ENCODE data around the gene TFPI.
"Not testable (repeated sequence)": the region's sequence is repeated elsewhere in the genome, so short reads cannot be mapped to it uniquely, and the experiment has no call there.

The TFPI gene

DNA sequence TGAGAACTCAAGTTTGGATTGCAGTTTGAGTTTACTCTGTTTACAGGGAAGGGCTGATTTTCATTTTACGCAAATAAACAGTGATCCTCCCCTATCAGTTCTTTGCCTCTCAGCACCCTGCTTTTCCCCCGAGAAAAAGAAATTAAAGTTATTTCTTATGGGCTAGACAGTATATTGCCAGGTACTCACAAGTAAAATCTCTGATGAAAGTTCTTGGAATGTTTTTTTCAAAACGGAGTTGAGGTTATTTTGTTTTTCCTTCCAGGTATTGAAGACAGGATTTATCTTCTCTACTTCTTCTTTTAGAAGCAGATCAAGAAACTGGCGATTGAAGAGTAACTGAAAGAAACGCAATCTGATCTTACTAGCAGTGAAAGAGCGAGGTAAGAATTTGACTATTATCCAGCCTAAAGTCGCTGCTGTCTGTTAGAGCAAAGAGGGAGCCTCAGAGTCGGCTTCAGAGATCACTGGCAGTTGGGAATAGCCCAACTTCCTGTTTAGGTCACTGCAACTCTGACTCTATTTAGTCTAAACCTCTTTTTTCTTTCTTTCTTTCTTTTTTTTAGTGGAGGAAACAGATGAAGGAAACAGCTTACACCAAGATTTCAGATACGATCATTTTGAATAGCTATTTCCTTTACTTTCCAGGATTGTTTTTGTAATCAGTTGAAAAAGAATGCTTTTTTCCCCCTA lies at the start of gene TFPI:
Gene TFPI, minus strand, starts transcription at position 425 of the 693 bp plus-strand sequence. CDS start 50,667 bp downstream, outside the sequence.
- DNase-seq, result no peak

DNA sequence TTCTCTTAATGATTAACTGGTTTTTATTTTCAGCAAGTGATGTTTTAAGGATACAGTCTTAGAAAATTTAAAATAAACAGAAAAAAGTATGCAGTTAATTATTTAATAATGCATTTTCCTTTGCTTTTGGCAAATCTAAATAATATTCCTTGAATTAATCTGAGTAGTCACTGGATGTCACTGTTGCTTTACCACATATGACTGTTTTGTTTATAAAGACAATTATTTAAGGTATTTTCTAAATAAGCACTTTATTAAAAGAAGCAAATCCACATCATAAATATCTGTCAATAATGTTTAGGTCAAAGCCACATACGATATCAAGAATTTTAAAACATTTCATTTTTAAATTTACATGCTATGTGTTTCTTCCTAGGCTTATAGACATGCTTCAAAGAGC lies 40.6 kb upstream of the TFPI start:
- DNase-seq, result no peak

DNA sequence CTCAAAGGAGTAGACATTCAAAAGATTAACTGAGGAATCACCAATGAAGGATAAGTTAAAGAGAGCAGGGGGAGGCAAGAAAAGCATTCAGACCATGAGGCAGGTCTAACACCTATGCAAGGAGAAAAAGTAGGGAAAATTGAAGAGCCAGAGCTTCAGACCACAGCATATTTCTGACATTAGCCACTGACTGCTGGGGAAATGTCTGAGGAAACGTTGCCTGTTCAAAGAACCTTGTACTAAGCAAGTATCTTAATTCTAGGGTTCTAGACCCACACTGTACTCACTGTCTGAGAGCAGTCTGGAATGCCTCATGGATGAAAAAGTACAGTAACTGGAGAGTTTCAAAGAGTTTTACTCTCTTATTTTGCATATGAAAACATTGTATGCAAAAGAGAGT lies 39.5 kb upstream of the TFPI start:
- DNase-seq, result peak; percentile 44

DNA sequence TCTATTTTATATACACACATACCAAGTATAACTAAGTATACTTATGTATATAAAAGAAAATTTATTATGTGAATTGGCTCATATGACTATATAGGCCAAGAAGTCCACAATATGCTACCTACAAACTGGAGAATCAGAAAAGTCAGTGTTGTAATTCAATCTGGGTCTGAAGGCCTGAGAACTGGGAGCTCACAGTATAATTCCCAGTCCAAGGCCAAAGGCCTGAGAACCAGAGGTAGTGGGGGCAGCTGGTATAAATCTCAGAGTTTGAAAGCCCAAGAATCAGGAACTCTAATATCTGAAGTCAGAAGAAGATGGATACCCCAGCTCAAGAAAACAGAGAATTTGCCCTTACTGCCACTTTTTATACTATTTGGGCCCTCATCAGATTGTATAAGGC lies 38.9 kb upstream of the TFPI start:
- no peak for DNase-seq

DNA sequence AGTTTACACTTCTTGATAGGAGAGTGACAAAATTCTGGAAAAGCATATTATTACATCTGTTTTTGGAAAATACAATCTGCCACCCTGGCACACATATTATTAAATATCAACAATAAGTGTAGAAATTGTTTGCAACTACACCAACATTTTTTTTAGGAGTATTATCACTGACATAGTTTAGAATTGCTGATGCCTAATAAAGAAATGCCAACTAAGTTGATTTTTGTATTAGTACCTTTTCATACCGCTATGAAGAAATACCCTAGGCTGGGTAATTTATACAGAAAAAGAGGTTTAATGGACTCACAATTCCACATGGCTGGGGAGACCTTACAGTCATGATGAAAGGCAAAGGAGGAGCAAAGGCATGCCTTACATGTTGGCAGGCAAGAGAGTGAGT lies 35.9 kb upstream of the TFPI start:
- no peak for DNase-seq

DNA sequence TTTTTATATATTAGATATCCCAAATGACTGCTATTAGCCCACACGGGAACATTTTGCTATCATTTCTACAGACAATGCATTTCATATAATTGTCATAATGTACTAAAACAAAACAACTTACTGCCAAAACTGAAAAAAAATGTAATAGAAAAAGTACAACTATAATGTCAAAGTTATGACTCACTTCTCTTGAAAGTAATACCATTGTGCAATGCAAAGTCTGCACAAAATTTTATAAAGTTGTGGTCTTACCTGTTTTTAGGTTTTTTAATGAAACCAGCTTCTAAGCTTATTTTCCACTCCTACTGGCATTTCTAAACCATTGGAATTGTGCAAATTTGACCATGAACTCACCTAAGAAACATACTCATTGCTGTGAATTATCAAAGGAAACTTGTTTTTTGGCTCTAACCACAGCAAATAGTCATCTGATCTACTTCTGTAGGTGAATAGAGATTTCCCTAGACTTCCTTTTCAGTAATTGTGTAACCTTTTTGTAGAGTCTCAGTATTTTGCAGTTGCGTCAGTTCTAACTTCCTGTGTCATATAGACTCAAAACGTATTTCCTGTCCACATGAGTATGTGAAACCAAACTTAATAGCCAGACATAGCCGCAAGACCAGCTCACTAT lies 31.9 kb upstream of the TFPI start:
- DNase-seq, result peak; percentile 73

DNA sequence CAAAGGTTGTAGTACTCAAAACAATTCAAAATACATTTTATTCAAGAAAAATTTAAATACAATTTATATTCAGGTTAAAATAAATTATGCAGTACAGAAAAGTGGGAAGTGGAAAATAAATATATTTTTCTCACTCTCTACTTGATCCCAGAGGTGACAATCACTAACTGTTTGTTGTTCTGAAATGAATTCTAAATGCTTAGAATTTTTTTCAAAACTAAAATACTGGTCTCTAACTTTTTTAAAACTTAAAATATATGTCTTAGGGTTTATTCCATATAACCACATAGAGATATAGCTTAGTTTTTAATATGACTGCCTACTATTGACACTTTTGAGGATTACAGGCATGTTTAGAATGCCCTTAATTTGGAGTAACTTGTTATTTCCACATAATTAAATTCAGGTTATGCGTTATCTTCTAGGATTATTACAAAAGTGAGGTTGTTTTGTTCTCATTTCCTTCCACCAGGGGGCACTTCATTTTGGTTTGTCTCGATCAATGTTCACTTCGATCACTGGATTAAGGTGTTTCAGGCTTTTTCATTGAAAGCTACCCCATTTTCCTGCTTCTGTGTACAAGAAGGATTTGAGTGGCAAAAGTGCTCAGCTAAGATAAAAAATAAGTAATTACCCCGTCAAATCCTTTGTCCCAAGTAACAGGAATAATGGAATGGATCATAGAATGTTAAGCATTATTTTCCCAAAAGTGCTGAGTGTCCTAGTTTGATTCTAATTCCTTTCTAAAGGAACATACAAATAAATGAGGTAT lies 27.1 kb upstream of the TFPI start:
- DNase-seq, result no peak

DNA sequence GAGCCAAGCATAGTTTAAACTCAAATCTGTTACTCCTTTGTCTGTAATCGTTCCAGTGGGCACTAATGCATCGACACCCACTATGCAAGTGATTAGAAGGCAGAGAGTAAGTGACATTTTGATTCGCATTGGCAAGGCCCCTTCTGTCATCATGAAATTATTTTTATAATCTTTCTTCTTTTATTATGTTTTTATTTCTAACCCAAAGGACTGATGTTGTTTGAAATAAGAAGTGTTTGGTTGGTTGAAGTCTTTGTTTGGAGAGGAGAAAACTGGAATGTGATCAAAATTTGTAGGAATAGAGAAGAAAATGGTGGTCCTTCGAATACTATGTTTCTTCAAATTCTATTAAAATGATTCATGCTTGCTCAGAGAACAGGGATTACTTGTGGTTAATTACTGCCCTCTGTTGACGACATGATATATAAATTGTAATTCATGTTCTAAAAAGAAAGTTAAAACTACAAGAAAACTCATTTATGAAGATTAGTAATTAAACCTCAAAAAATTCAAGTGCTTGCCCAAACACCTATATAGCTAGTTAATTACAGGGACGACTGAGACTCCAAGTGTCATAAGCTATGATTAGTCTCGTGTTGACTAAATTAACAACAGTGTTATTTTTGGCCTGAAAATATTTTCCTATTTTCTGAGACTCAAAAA lies 26.4 kb upstream of the TFPI start:
- peak; percentile 33 for DNase-seq

DNA sequence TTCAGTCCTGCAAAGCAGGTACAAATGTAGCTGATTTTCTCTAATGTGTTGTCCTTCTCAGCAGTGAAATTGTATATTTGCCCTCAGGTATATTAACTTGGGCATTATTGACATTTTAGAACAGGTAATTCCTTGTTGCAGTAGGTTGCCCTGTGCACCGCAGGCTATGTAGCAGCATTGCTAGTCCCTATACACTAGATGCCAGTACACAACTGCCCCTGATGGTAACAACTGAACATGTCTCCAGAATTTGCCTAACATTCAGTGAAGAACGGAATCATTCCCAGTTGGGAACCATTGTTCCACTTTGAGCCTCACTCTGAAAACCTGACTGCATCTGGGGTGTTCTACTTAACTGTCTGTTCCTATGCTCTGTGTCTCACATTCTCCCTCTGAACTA lies 23.1 kb upstream of the TFPI start:
- no peak for DNase-seq

DNA sequence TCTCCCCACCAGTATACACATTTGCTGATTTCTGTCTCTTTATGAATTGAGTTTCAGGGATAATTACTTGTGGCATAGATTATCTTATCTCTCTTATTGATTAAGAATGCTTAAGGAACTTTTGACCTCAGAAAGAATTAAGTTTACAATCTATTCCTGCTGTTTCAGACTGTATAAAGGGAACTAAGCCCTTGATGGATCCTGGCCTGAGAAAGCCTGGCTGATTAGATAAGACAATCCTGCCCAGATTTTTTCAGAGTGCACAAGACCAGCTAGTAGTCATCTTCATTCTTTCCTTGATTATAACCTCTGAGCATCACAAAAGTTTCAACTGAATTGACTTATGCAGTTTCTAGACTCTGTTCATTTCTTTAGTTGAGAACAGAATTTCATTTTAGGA lies 22.7 kb upstream of the TFPI start:
- DNase-seq, result no peak

DNA sequence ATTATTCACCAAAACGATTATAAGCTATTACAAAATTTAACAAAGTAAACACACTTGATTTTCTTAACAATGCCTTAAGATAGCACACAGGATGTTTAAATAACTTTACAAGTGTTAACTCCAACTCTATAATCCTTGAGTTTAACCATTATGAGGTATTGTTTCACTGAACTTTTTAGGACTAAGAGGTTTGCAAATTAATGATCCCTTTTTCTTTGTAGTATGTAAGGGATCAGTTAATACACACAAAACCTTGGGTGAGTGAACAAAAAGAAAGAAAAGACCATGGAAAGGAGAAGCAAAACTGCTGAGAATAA lies 21.5 kb upstream of the TFPI start:
- DNase-seq, result no peak

DNA sequence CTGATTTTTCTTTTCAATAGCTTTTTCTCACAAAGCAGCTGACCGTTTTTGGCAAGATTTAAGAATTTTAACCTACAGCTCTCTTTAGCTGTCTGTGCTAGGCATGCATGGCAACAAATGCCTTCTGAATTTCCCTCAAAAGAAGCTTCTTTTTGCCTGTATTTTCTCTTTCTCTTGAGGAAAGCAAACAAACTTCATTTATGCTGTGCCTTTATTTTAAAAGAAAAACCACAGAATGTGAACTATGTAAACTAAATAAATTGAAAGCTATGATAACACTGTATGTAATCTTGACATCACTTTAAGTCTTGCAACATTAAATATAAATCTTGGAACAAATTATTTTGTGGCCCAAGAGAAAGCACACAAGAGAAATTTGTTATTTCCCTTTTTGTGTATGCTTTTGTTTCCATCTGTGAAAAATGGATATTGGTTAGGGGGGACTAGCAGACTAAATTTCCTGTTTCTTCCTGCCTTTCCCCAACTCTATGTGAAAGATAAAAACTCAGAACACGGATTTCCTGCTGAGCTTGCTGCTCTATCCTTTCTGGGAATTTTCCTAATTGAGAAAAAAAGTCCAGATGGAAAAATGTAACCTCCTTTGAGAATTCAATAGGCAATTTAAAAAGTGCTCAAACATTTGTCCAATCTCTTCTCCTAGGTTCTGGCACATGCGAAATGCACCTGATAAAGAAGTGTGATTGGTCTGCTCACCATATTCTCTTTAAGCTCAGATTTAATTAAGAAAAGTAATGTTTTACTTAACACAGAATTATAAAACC lies 20.9 kb upstream of the TFPI start:
- DNase-seq, result no peak

DNA sequence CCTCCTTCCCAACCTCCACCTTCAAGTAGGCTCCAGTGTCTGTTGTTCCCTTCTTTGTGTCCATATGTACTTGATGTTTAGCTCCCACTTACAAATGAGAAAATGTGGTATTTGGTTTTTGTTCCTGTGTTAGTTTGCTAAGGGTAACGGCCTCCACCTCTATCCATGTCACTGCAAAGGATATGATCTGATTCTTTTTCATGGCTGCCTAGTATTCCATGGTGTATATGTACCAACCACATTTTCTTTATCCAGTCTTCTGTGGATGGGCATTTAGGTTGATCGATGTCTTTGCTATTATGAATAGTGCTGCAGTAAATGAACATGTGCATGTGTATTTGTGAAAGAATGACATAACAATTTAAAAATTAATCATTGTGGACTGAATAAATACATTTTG lies 19.5 kb upstream of the TFPI start:
- DNase-seq, result no peak

DNA sequence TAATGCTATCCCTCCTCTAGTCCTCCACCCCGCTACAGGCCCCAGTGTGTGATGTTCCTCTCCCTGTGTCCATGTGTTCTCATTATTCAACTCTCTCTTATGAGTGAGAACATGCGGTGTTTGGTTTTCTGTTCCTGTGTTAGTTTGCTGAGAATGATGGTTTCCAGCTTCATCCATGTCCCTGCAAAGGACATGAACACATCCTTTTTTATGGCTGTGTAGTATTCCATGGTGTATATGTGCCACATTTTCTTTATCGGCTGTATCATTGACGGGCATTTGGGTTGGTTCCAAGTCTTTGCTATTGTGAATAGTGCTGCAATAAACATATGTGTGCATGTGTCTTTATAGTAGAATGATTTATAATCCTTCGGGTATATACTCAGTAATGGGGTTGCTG lies 17.8 kb upstream of the TFPI start:
- not testable (repeated sequence) for DNase-seq

DNA sequence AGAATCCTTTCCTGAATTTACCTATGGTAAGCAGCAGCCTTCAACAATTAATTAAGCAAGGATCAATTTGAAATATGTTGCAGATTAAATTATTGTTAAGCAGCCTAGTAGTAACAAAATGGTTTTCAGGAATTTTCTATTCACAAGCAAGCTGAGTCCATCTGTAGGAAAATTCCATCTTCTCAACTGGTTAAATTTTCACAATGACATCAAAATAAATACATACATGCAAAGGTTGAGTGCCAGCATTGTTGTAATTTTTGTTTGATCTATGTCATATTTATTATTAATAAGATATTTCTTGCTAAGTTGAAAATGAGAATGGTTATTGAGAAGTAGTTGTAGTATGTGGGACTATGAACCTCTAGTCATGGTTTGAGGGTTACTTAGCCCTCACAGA lies 15.3 kb upstream of the TFPI start:
- no peak for DNase-seq

DNA sequence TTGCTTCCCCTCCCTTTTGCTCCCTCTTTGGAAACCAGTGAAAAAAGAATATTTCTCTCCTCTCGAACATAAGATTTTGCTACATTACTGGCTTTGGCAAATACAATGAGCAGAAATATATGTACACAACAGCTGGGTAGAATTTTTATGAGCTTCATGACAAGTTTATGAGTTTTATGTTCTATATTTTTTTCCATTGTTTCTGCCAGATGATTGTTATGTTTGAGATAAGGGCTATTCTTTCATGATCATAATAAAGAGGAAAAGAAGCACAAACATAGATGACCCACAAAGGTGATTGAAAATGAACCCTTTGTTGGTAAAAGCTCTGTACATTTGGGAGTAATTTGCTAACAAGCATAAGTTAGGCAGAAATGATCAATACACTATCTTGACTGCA lies 14.8 kb upstream of the TFPI start:
- DNase-seq, result no peak

DNA sequence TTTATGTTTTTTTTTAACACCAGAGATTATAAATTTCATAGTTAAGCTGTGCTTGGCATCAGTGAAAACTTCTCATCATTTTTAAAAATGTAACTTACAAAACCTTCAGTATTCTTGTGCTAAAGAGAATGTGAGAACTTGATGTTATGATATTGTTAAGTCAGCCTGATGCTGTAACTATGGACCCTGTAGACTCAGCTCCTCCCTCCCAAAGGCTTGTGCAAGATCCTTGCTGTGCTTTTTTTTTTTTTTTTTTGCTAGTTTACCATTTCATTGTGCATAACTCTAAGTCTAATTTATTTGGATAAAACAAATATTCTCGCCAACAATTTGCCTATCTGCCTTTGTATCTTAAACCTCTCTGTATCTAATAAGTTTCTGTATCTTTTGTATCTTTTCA lies 12.9 kb upstream of the TFPI start:
- DNase-seq, result no peak

DNA sequence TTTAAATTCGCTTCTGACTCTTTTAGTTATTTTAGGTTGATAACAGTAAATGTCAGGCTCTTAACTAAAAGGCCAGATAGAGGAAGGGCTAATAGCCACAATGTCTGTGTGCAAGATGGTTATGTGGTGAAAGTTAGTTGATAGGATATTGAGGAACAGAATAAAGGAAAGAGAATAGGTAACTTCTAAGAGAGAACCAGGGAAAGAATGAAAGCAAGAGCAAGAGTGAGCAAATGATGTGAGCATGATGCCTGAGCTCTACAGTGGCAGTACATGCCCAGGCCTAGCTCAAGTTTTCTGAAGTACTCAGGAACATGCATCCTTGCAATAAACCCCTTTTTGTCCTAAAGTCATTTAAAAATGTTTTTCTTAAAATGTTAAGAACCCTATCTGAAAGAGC lies 12.5 kb upstream of the TFPI start:
- DNase-seq, result no peak

DNA sequence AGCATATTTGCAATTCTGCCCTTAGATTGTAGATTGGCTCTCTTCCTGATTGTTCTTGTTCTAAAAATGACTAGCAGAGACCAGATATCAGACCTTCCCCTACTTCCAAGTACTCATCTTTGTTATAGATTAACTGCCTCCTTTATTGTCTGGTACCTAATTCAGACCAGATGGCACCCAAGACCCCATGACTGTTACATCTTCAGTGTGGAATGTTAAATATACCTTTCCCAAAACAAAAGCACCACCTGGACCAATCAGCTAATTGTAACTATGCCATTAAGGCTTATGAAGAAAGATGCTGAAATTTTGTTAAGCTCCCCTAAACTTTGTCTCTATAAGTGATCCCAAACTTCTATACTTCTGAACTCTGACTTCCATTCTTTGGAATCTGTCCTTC lies 12.0 kb upstream of the TFPI start:
- DNase-seq, result no peak

DNA sequence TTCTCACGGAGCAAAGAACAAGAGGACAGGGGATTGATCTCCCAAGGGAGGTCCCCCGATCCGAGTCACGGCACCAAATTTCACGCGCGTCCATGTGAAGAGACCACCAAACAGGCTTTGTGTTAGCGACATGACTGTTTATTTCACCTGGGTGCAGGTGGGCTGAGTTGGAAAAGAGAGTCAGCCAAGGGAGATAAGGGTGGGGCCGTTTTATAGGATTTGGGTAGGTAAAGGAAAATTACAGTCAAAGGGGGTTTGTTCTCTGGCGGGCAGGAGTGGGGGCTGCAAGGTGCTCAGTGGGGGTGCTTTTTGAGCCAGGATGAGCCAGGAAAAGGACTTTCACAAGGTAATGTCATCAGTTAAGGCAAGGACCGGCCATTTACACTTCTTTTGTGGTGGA lies 11.4 kb upstream of the TFPI start:
- DNase-seq, result not testable (repeated sequence)

DNA sequence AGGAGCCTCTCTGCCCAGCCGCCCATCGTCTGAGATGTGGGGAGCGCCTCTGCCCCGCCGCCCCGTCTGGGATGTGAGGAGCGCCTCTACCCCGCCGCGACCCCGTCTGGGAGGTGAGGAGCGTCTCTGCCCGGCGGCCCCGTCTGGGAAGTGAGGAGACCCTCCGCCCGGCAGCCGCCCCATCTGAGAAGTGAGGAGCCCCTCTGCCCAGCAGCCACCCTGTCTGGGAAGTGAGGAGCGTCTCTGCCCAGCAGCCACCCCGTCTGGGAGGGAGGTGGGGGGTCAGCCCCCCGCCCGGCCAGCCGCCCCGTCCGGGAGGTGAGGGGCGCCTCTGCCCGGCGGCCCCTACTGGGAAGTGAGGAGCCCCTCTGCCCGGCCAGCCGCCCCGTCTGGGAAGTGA lies 2.3 kb upstream of the TFPI start:
- DNase-seq, result not testable (repeated sequence)

DNA sequence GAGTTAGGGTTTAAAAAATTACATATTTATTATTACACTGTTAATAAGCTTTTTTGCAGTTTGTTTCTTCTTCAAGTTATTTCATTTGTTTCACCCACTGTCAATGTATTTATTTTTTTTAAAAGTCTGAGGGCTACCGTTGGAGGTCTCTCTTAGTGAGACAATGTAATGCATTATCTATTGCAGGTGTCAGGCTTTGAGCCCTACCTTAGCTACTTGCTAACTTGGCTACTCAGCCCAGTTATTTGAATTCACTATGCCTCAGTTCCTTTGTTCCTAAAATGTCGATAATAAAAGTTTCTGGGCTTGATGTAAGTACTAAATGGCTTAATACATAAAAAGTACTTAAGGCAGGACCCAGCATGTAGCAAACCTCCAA lies 458 bp upstream of the TFPI start:
- no peak for DNase-seq

Data from NCI-H226 (cell line).